Keratinocyte (primary cell): Measurements from ENCODE around the gene NFATC1.

Source experiments
- EZH2 ChIP-seq: IDR thresholded peaks from one replicate; pipeline ENCODE4 v1.6.1; 2012; ENCODE audit warnings: inconsistent platforms, mild to moderate bottlenecking, low read length, moderate library complexity
- TF ChIP-seq, protein P1 (sequence below), 3 experiments: IDR thresholded peaks in 1 of 3; conservative IDR thresholded peaks in 1 of 3; optimal IDR thresholded peaks in 1 of 3; 2 replicates in 2 of 3; 3 replicates in 1 of 3; pipeline versions ENCODE3 to v1.5.1; 2011; ENCODE audit warnings: low read length in 3 of 3, mild to moderate bottlenecking in 3 of 3, moderate library complexity in 2 of 3, control low read depth in 1 of 3, inconsistent platforms in 1 of 3; ENCODE audit not compliant: insufficient read depth in 2 of 3; ENCODE audit errors: extremely low read depth in 1 of 3

GRCh38 chr18:79577451-79578395, 182.0 kb downstream of the NFATC1 start:
- TF ChIP-seq, protein P1, sequence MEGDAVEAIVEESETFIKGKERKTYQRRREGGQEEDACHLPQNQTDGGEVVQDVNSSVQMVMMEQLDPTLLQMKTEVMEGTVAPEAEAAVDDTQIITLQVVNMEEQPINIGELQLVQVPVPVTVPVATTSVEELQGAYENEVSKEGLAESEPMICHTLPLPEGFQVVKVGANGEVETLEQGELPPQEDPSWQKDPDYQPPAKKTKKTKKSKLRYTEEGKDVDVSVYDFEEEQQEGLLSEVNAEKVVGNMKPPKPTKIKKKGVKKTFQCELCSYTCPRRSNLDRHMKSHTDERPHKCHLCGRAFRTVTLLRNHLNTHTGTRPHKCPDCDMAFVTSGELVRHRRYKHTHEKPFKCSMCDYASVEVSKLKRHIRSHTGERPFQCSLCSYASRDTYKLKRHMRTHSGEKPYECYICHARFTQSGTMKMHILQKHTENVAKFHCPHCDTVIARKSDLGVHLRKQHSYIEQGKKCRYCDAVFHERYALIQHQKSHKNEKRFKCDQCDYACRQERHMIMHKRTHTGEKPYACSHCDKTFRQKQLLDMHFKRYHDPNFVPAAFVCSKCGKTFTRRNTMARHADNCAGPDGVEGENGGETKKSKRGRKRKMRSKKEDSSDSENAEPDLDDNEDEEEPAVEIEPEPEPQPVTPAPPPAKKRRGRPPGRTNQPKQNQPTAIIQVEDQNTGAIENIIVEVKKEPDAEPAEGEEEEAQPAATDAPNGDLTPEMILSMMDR (optimal IDR thresholded peaks at IDR 0.05 in 1 of 3, IDR thresholded peaks at IDR 0.05 in 1 of 3, conservative IDR thresholded peaks at IDR 0.05 in 1 of 3; ENCODE audit: extremely low read depth in 1 of 3, insufficient read depth in 2 of 3, low read length in 3 of 3), result no peak
- TF ChIP-seq EZH2, result no peak
